Choroid plexus epithelial cell (primary cell): ENCODE data around the gene FAM53B.

Source experiments
- DNase-seq: peaks from one replicate; pipeline ENCODE4 v3.0.0-alpha.2; 2010; ENCODE audit warnings: low read depth
- H3K4me3 ChIP-seq: 2 replicates; pipeline ENCODE4 v1.5.1; 2011; ENCODE audit warnings: low read depth, mild to moderate bottlenecking, control low read depth, low read length, moderate library complexity
- TF ChIP-seq, protein P1 (sequence below): conservative IDR thresholded peaks from 2 replicates; pipeline ENCODE4 v1.5.1; 2011; ENCODE audit warnings: low read depth, mild to moderate bottlenecking, control low read depth, inconsistent platforms, low read length, moderate library complexity

FAM53B gene

DNA sequence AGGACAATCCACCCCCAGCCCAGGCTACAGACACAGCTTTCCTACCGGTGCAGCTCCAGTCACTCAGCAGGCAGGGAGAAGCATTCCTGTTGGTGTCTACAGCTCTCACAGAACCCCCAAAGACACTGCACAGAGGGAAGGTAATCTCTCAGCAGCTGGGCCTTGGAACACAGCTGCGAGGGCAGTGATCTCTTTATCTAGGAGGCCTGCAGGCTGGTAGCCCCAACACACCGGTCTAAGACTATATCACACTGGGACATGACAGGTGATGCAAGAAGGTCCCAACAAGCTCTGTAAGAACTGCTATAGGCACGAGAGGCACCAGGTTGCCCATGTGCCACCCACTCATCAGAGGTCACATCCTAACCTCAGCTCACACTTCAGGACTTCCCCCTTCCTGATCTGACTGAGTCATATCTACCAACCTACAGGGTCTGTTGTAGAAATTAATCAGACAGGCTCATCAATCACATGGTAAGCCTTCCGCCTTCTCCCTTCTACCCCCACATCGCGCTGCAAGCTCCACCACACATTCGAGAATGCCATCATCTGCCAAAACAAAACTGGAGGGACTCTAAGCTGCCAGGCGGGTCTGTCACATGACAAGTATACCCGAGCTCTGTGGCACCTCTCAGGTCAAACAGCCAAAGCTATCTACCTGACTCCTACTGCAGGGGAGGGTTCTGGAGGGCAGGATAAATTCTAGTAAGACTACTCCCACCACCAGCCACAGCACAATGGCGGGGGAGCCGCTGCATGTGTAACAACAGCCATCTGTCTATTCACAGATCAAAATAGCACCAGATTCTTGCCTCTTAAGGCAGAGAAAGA is 26.1 kb downstream of the FAM53B start:
- DNase-seq = no peak
- TF ChIP-seq, protein P1, sequence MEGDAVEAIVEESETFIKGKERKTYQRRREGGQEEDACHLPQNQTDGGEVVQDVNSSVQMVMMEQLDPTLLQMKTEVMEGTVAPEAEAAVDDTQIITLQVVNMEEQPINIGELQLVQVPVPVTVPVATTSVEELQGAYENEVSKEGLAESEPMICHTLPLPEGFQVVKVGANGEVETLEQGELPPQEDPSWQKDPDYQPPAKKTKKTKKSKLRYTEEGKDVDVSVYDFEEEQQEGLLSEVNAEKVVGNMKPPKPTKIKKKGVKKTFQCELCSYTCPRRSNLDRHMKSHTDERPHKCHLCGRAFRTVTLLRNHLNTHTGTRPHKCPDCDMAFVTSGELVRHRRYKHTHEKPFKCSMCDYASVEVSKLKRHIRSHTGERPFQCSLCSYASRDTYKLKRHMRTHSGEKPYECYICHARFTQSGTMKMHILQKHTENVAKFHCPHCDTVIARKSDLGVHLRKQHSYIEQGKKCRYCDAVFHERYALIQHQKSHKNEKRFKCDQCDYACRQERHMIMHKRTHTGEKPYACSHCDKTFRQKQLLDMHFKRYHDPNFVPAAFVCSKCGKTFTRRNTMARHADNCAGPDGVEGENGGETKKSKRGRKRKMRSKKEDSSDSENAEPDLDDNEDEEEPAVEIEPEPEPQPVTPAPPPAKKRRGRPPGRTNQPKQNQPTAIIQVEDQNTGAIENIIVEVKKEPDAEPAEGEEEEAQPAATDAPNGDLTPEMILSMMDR = no peak
- H3K4me3 ChIP-seq = no peak overlapping the region

DNA sequence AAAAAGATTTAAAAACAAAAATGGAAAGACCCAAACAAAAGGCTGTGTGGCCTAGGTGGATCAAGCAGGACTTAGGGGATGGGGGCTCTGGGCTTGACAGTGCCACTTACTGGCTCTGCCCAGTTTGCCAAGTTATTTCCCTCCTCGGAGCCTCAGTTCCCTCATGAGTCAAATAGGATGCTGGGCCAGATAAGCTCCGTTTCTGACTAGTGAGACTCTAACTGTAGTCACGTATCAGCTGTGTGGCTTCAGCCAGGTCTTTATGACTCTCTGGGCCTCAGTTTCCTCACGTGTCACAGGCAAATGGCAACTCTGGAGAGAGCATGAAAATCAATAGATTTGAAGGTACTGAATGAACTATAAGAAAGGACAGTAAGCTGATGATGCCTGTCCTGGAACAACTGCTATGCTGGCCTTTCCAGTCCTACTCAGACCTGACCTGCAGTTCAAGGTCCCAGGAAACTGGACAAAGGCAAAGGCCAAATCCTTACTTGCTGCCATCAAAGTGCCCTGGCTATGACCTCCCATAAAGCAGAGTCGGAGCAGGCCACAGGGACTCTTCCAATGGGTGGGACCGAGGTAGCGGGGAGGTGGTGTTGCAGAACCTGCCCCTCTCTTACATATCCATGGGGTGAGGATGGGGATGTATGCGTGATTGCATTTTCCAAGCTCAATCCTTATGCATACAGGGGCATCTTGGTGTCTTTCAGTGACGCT is 27.0 kb downstream of the FAM53B start:
- no peak overlapping the region for H3K4me3 ChIP-seq
- DNase-seq = no peak
- TF ChIP-seq, protein P1 = no peak

DNA sequence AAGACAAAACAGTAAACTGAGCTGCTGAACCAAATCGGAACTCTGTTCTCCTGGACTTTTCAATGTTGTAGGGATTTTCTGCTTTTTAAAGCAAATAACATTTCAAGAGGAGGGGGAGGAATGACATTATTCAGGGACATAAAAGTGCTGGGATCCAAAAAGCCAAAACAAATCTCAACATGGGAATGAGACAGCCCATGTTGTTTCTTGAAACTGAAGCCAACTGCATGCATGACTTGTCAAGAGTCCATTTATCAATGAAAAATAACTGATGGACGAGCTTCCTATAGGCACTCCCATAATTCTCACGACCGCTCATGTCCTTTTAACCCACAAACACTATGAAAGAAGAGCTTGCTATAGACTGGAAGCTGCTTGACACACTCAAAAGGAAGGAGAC is 27.8 kb downstream of the FAM53B start:
- TF ChIP-seq, protein P1 = no peak
- no peak for DNase-seq
- no peak overlapping the region for H3K4me3 ChIP-seq

DNA sequence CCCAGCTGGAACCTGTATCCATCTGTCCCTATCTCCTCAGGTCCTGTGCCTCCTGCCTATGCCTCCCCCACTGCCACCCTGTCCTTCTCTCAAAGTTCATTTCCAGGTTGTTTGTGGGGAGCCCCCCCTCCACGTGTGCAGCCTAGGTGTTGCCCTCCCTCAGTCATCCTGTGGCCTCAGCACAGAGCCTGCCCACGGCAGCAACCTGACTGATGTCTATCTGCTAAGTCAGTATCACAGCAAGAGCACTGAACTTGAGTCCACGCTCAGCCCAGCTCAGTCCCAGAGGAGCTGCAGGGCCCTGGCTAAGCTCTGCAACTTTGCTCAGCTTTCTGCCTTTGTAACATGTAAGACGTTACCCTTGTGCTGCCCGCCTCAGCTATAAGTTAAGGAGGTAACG is 28.7 kb downstream of the FAM53B start:
- DNase-seq = no peak
- H3K4me3 ChIP-seq = no peak overlapping the region
- TF ChIP-seq, protein P1 = no peak

DNA sequence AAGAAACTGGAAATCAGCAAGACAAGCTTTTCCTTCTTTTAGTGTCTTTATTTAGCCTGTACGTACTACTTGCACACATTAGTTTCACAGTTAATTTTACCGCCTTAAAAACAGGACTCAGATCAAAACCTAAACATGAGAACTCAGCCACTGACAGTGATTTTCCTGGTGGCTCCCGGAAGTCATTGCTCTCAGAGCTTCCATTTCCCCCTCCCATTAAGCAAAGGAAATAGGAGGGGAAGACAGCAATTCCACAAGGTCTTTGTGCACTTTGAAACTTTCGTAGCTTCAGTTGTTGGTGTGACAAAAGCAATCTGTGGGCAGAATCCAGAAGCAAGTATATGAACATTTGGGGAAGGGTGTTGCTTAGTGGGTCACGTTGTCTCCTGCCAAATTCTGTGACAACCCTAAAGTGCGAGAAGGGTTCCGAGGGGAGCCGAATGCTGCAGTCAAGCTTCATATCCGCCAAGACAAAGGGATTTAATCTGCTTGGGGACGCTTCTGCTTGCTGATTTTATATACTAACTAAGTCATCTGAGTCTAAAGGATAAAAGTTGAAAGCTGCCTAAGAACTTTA is 30.4 kb downstream of the FAM53B start:
- TF ChIP-seq, protein P1 = no peak
- no peak for DNase-seq
- H3K4me3 ChIP-seq = no peak overlapping the region

DNA sequence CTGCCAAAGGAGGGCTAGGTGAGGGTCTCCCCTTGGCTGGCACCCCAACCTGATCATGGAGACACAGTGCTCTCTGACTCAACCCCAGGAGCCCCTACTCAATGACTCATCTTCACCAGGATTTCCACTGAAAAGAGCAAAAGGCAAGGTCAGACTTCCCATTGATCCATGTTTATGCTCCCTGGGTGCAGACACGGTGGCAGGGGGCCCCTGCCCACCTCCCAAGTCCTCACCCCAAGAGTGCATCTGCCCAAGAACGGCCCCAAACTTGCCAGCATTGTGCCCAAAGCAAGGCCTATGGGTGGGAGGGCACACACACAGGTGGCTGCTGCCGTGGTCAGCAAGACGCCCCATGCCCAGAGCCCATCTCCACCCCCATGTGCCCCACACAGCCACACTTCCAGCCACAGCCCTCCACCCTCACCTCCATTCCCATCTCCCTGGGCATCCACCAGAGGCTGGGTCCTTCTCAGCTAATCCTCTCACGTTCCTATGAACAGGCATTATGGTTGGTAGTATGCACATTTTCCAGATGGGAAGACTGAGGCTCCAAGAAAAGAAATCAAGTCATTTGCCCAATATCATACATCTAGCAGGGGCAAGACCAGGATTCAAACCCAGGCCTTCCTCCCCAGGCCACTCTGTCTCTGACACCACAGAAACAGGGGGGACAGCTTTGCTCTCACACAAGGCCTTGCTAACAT is 31.3 kb downstream of the FAM53B start:
- no peak overlapping the region for H3K4me3 ChIP-seq
- TF ChIP-seq, protein P1 = no peak

More for the DNA sequence above, 31.3 kb downstream of the FAM53B start:
- DNase-seq = no peak
